Retina (tissue), 1 donor: Measurements from ENCODE around the gene CNR2.
A peak's percentile ranks its signal among the peaks of the same experiment; 100 is the strongest.
"Not testable (repeated sequence)": the region's sequence is repeated elsewhere in the genome, so short reads cannot be mapped to it uniquely, and the experiment has no call there.

ENCODE experiments used
- DNase-seq: peaks from one replicate; pipeline ENCODE4 v3.0.0-alpha.2; 2016

CNR2 gene

DNA sequence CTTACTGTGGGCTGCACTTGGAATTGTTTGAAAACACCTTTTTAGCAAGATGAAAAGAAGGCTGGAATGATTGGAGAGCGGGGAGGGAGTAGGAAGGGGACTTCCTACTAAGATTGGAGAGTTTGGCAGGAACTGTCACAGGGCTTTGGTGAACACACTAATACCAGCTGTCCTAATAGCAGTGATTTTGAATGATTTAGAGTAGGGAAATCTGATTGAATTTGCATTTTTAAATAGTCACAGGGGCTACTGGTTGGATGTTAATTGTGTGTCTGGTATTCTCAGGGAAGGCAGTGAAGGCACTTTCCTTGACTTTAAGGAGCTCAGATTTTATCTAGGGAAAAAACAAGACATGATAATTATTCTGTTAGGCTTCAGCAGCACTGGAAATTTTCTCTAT is 85.4 kb downstream of the CNR2 start:
- no peak for DNase-seq

DNA sequence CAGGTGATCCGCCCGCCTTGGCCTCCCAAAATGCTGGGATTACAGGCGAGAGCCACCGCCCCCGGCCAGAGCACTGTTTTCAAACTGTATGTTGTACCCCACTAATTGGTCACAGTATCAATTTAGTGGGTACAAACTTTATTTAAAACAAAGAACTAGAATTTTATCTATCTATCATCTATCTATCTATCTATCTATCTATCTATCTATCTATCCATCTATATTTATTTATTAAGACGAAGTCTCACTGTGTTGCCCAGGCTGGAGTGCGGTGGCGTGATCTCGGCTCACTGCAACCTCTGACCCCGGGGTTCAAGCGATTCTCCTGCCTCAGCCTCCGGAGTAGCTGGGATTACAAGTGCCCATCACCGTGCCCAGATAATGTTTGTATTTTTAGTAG is 86.6 kb downstream of the CNR2 start:
- not testable (repeated sequence) for DNase-seq

DNA sequence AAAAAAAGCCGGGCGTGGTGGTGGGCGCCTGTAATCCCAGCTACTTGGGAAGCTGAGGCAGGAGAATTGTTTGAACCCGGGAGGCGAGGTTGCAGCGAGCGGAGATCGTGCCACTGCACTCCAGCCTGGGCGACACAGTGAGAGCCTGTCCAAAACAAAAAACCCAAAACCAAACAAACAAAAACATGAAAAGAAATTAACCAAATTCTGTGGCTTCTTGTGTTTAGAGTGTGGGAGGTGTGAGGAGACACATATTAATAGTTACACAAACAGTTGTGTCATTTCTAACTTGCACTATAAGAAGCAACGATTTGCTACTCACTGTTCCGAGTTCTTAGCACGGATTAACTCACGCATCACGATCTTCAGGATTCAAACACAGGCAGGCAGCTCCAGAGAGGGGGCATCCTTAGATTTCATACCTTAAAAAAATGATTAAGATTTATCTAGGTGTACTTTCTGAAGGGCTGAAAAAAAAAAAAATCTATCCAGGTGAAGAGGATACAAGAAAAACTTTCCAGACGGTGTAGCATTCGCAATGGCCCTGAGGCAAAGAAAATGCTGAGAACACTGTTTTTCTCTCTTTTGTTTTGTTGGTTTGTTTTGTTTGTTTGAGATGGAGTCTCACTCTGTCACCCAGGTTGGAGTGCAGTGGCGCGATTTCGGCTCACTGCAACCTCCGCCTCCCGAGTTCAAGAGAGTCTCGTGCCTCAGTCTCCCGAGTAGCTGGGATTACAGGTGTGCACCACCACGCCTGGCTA is 87.2 kb downstream of the CNR2 start:
- DNase-seq: no peak

DNA sequence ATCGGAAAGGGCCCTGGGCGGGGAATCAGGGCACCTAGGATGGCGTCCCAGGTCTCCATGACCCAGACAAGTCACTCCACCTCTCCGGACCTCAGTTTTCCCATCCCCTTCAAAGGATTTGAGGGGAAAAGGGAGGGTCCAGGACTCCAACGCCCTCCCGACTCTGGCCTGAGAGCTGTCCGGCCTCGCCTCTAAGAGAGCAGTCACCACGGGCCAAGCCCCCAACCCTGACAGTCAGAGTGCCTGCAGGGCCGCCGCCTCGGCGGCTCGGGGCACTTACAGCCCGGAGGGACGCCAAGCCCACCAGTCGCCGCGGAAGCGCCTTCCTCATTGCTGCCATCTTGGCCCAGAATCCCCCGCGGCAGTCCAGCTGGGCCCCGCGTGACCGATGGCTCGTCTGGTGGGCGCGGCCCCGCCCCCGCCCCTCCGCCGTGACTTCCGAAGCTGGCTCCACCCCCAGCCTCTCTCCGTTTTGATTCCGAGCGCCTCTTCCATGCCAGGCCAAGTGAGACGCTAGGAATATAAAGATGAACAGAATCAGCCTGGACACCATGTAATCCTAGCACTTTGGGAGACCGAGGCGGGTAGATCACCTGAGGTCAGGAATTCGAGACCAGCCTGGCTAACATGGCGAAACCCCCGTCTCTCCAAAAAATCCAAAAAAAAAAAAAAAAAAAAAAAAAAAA is 87.9 kb downstream of the CNR2 start, which contains the start of gene HMGCL:
TSS of gene HMGCL (minus strand) at position 354 of the 686 bp plus-strand sequence. CDS start at position 340, 14 bp downstream.
- DNase-seq: peak; percentile 90

DNA sequence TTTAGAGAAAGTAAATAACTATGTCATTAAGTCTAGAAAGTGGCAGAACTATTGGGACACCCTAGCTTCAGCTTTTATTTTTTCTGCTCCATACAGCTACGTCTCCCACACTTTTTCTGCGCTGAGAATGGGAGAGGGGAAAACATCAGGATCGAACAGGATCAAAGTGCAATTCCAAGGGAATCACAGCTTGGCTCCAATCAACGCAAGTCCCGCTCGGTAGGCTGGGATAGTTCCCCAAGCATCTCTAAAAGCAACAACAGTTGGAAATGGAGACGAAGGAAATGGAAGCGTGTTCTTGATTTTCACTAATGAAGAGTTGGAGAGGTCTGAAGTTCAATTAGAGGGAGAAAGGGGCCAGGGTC is 88.5 kb downstream of the CNR2 start:
- DNase-seq: no peak

DNA sequence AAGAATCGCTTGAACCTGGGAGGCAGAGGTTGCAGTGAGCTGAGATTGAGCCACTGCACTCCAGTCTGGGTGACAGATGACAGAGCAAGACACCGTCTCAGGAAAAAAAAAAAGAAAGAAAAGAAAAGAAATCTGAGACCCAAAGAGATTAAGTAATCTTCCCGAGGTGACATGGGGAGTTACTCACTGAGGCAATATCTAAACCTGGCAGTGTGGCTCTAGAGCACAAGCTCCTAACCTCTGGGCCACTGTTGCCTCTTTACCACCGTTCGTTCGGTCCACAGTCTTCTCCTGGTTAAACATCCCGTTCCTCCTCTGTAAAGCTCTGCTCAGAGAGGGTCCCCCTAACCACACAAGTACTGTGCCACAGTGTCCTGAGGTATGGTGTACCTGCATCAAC is 89.4 kb downstream of the CNR2 start:
- no peak for DNase-seq
